Spinal cord (tissue), 10 donors: ENCODE results near the gene NPLOC4. TPM values are rescaled to one million over a fixed set of nuclear protein-coding genes. Genes with fewer than 3 reads are reported as not detected.
A peak's percentile ranks its signal among the peaks of the same experiment; 100 is the strongest.

Experiments used
- DNase-seq, 6 donors: peaks; one replicate each; pipeline versions ENCODE4 v3.0.0 to v3.0.0-alpha.2; 2013 to 2015; ENCODE audit warnings: low spot score in 6 of 6, low read depth in 4 of 6
- H3K27ac ChIP-seq: one replicate; pipeline ENCODE4 v1.5.1; 2013; ENCODE audit warnings: low read depth, low read length, control low read depth
- H3K27me3 ChIP-seq: one replicate; pipeline ENCODE4 v1.6.1; 2013; ENCODE audit warnings: low read length; ENCODE audit not compliant: control insufficient read depth, insufficient read depth
- H3K36me3 ChIP-seq: one replicate; pipeline ENCODE4 v1.6.1; 2013; ENCODE audit warnings: low read length; ENCODE audit not compliant: control insufficient read depth, insufficient read depth
- H3K4me1 ChIP-seq: one replicate; pipeline ENCODE4 v1.6.1; 2013; ENCODE audit warnings: low read length; ENCODE audit not compliant: control insufficient read depth, insufficient read depth
- H3K4me3 ChIP-seq: one replicate; pipeline ENCODE4 v1.5.1; 2013; ENCODE audit warnings: low read depth, low read length, control low read depth
- H3K9me3 ChIP-seq: one replicate; pipeline ENCODE4 v1.6.1; 2013; ENCODE audit warnings: low read length; ENCODE audit not compliant: control insufficient read depth, insufficient read depth
- WGBS: methylation state at CpG from one replicate; pipeline ENCODE4 v1.1.5; 2013; ENCODE audit warnings: missing lambda C conversion rate; ENCODE audit not compliant: insufficient coverage; 5-methylcytosine and 5-hydroxymethylcytosine counted together
- polyA plus RNA-seq, 2 donors: library from polyadenylated mRNA; unstranded; fragments of 120-200 nt; gene quantifications; one replicate each; pipeline ENCODE4 v1.2.1, GENCODE V29; 2013; ENCODE audit not compliant: insufficient read length in 2 of 2
- total RNA-seq, 2 donors: library from RNA; depleted of rRNA in 1 of 2; stranded (reverse); fragments of 120-200 nt in 1 of 2; fragments of >200 nt in 1 of 2; gene quantifications; one replicate each; pipeline versions ENCODE4 v1.2.3 to v1.2.4, GENCODE V29; 2013 to 2014
- donor health status: healthy.

The NPLOC4 gene
- total and polyA plus RNA-seq, 4 donors: 38.8 to 60.6 (median 43.1) TPM

- no peak for DNase-seq
- Histone ChIP-seq H3K9me3 (no peaks in the 10 kb centered on the region), H3K4me1 (peaks cover 20% of the 10 kb centered on the region), H3K36me3 (peaks cover 71% of the 10 kb centered on the region), H3K27me3 (no peaks in the 10 kb centered on the region), H3K27ac (no peak overlapping the region), H3K4me3 (no peak overlapping the region)
- whole genome bisulfite sequencing: 98% methylated on average over 6 of the region's 6 CpGs
Observed at GRCh38 chr17:81580481-81580880, 56.4 kb downstream of the NPLOC4 start.

- Histone ChIP-seq H3K27me3 (no peaks in the 10 kb centered on the region), H3K27ac (no peak overlapping the region), H3K4me3 (no peak overlapping the region), H3K4me1 (peaks cover 24% of the 10 kb centered on the region), H3K9me3 (no peaks in the 10 kb centered on the region), H3K36me3 (peaks cover 73% of the 10 kb centered on the region)
- 90% methylated on average over 10 of the region's 10 CpGs for WGBS
- DNase-seq: no peak
Observed at GRCh38 chr17:81579821-81580321, 57.0 kb downstream of the NPLOC4 start.

- H3K27ac ChIP-seq: no peak overlapping the region
- 97% methylated on average over 4 of the region's 6 CpGs for WGBS
Observed at GRCh38 chr17:81579298-81579697, 57.6 kb downstream of the NPLOC4 start.

GRCh38 chr17:81578561-81579225 lies 58.2 kb downstream of the NPLOC4 start:
- 100% methylated on average over 4 of the region's 6 CpGs for WGBS
- peaks cover 27% of the 10 kb centered on the region for H3K4me1 ChIP-seq
- H3K4me3 ChIP-seq: no peak overlapping the region
- no peaks in the 10 kb centered on the region for H3K27me3 ChIP-seq
- no peaks in the 10 kb centered on the region for H3K9me3 ChIP-seq
- H3K36me3 ChIP-seq: peaks cover 79% of the 10 kb centered on the region
- no peak for DNase-seq
- H3K27ac ChIP-seq: no peak overlapping the region

More at GRCh38 chr17:81579298-81579697, 57.6 kb downstream of the NPLOC4 start:
- no peak overlapping the region for H3K4me3 ChIP-seq
- DNase-seq: no peak
- no peaks in the 10 kb centered on the region for H3K9me3 ChIP-seq
- peaks cover 76% of the 10 kb centered on the region for H3K36me3 ChIP-seq
- peaks cover 27% of the 10 kb centered on the region for H3K4me1 ChIP-seq
- H3K27me3 ChIP-seq: no peaks in the 10 kb centered on the region

GRCh38 chr17:81578038-81578441 lies 58.9 kb downstream of the NPLOC4 start:
- H3K4me1 ChIP-seq: peaks cover 27% of the 10 kb centered on the region
- peaks cover 75% of the 10 kb centered on the region for H3K36me3 ChIP-seq
- WGBS: 92% methylated on average over 9 of the region's 10 CpGs
- no peaks in the 10 kb centered on the region for H3K27me3 ChIP-seq
- DNase-seq: no peak
- no peak overlapping the region for H3K27ac ChIP-seq
- no peak overlapping the region for H3K4me3 ChIP-seq
- no peaks in the 10 kb centered on the region for H3K9me3 ChIP-seq

GRCh38 chr17:81577278-81578000 lies 59.5 kb downstream of the NPLOC4 start:
- peaks cover 24% of the 10 kb centered on the region for H3K4me1 ChIP-seq
- H3K27ac ChIP-seq: no peak overlapping the region
- WGBS: 94% methylated on average over 11 of the region's 11 CpGs
- no peaks in the 10 kb centered on the region for H3K9me3 ChIP-seq
- H3K4me3 ChIP-seq: no peak overlapping the region
- DNase-seq: no peak
- peaks cover 71% of the 10 kb centered on the region for H3K36me3 ChIP-seq
- no peaks in the 10 kb centered on the region for H3K27me3 ChIP-seq

GRCh38 chr17:81576621-81577277 lies 60.2 kb downstream of the NPLOC4 start:
- peaks cover 68% of the 10 kb centered on the region for H3K36me3 ChIP-seq
- DNase-seq: no peak
- no peak overlapping the region for H3K4me3 ChIP-seq
- peaks cover 22% of the 10 kb centered on the region for H3K4me1 ChIP-seq
- H3K27me3 ChIP-seq: no peaks in the 10 kb centered on the region
- H3K27ac ChIP-seq: no peak overlapping the region
- H3K9me3 ChIP-seq: no peaks in the 10 kb centered on the region
- WGBS: 71% methylated on average over 15 of the region's 17 CpGs

GRCh38 chr17:81575836-81576235 lies 61.1 kb downstream of the NPLOC4 start:
- Histone ChIP-seq H3K36me3 (peaks cover 70% of the 10 kb centered on the region), H3K27ac (no peak overlapping the region), H3K27me3 (no peaks in the 10 kb centered on the region), H3K4me3 (no peak overlapping the region), H3K9me3 (no peaks in the 10 kb centered on the region), H3K4me1 (peaks cover 29% of the 10 kb centered on the region)
- WGBS: 76% methylated on average over 3 of the region's 3 CpGs
- no peak for DNase-seq

GRCh38 chr17:81574643-81574956 lies 62.3 kb downstream of the NPLOC4 start:
- WGBS: 78% methylated on average over 5 of the region's 8 CpGs
- H3K27ac ChIP-seq: no peak overlapping the region
- H3K9me3 ChIP-seq: no peaks in the 10 kb centered on the region
- peaks cover 70% of the 10 kb centered on the region for H3K36me3 ChIP-seq
- H3K4me1 ChIP-seq: peaks cover 40% of the 10 kb centered on the region
- no peak overlapping the region for H3K4me3 ChIP-seq
- peak in 1 of 6 donors; percentile 30 for DNase-seq
- no peaks in the 10 kb centered on the region for H3K27me3 ChIP-seq
